ENCODE data around the gene SLC25A2. TPM values are rescaled to one million over a fixed set of nuclear protein-coding genes. Genes with fewer than 3 reads are reported as not detected.
A peak's percentile ranks its signal among the peaks of the same experiment; 100 is the strongest.
"Not testable (repeated sequence)": the region's sequence is repeated elsewhere in the genome, so short reads cannot be mapped to it uniquely, and the experiment has no call there.

Gene SLC25A2
- 1.4 TPM for total RNA-seq

DNA sequence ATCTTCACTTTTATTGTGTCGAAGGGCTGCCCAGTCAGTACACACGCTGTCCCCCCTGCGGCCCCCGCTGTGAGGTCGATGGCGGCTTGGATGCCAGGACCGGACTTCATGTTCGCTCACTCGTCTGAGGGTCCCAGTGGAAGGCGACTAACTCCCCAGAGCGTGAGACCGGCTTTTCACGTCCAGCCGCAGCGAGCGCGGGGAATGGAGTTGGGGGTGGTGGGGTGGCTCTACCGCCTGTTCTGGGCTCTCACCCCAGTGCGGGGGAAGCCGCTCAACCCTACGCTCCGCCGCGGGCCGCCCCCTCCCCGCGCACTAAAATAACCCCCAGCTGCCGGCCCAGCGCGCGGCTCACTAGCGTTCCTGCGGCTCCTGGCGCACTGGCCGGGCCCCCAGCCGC lies at the start of gene SLC25A2:
TSS of gene SLC25A2 (minus strand) at position 294 of the 400 bp plus-strand sequence. CDS start at position 110, 184 bp downstream.
- DNase-seq, result no peak

DNA sequence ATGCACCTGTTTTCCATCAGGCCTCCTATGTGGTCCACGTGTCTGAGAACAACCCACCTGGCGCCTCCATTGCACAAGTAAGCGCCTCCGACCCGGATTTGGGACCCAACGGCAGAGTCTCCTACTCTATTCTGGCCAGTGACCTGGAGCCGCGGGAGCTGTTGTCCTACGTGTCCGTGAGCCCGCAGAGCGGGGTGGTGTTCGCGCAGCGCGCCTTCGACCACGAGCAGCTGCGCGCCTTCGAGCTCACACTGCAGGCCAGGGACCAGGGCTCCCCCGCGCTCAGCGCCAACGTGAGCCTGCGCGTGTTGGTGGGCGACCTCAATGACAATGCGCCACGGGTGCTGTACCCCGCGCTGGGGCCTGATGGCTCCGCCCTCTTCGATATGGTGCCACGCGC lies 47.7 kb upstream of the SLC25A2 start:
- no peak for DNase-seq

DNA sequence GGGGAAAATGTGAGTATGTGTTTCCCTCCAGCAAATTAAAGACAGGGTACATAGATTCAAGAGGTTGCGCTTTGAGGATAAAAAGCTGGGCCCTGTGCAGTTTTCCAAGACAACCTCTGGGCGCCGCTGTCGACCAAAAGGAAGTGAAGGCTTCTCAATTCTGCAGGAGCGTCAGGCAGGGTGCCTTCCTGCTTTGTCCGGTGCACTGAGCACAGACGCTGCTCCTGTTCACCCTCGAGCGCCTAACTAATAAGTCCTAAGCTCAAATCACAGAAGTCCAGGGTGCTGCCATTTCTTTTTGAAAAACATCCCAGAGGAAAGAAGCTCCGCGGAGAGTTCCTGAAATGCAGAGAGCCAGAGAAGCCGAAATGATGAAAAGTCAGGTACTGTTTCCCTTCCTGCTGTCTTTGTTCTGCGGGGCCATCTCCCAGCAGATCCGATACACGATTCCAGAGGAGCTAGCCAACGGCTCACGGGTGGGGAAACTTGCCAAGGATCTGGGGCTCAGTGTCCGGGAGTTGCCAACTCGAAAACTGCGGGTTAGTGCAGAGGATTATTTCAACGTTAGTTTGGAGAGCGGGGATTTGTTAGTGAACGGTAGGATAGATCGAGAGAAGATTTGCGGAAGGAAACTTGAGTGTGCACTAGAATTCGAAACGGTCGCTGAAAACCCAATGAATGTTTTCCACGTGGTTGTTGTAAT lies 46.2 kb upstream of the SLC25A2 start, which contains the start of gene PCDHGB1:
TSS of gene PCDHGB1 (plus strand) at position 183 of the 703 bp plus-strand sequence. CDS start at position 345, 162 bp downstream.
- no peak for DNase-seq

DNA sequence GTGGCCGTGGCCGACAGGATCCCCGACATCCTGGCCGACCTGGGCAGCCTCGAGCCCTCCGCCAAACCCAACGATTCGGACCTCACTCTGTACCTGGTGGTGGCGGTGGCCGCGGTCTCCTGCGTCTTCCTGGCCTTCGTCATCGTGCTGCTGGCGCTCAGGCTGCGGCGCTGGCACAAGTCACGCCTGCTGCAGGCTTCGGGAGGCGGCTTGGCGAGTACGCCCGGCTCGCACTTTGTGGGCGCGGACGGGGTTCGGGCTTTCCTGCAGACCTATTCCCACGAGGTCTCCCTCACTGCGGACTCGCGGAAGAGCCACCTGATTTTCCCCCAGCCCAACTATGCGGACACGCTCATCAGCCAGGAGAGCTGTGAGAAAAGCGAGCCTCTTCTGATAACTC lies 42.2 kb upstream of the SLC25A2 start:
- not testable (repeated sequence) for DNase-seq

DNA sequence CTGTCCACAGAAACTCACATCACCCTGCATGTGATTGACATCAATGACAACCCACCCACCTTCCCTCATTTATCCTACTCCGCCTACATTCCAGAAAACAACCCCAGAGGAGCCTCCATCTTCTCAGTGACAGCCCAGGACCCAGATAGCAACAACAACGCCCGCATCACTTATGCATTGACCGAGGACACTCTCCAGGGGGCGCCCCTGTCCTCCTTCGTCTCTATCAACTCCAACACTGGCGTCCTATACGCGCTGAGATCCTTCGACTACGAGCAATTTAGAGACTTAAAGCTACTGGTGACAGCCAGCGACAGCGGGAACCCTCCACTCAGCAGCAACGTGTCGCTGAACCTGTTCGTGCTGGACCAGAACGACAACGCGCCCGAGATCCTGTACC lies 41.5 kb upstream of the SLC25A2 start:
- no peak for DNase-seq

DNA sequence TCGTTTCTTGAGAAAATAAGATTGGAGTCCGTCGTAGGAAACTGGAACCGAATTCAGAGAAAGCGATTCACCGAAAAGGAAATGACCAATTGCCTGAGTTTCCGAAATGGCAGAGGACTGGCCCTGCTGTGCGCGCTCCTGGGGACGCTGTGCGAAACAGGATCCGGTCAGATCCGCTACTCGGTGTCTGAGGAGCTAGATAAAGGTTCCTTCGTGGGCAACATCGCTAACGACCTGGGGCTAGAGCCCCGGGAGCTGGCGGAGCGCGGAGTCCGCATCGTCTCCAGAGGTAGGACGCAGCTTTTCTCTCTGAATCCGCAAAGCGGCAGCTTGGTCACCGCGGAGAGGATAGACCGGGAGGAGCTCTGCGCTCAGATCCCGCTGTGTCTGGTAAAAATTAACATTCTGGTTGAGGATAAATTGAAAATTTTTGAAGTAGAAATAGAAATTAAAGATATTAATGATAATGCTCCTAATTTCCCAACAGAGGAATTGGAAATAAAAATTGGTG lies 40.2 kb upstream of the SLC25A2 start:
- DNase-seq, result no peak

DNA sequence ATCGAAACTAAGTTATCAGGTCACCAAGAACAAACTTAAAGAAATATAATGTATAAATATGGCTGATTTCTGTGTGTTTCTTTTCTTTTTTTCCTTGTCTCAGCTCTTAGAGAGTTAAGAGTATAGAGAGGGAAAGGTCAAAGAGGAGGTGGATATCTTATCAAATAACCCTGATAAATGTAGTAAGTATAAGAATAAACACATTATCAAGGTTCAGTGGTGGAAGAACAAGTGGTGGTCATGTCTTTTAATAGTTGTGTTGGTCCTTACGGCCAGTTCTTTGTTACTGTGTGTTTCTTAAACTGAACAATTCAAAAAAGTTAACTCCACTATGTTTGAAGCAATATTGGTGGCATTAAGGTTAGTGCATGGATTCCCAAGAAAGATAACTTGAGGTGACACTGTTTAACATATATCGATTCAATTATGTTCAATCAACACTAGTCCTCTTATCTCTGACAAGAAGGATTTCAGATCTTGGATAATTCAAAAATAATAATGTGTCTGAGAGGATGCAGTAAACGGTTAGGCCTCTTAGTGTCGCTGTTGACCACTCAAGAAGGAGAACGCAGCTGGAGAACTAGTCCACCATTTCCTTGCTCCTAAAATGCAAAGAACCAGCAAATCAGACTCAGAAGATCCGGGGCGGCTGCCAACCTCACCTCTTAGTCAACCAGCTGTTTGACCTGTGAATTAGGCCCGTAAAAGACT lies 39.5 kb upstream of the SLC25A2 start, which contains the start of gene PCDHGA3:
TSS of gene PCDHGA3 (plus strand) at position 588 of the 711 bp plus-strand sequence. CDS start 205 bp downstream, outside the sequence.
- DNase-seq, result no peak

DNA sequence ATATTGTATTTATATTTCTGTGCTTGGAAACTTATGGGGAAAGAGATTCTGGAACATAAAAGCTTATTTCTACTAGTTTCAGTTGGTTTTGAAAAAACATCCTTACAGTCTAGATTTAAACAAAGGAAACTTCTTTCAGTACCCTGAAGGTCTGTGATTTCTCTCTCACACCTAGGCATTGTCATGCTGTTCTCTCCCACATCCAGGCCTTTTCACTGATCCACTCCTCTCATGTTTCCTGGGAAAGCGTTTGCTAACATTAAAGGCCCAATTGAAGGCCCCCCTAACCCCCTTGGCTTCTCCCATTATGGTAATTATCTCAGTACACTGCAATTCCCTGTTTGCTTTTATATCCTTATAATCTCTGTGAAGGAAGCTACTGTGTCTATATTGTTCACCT lies 38.9 kb upstream of the SLC25A2 start:
- DNase-seq, result no peak

DNA sequence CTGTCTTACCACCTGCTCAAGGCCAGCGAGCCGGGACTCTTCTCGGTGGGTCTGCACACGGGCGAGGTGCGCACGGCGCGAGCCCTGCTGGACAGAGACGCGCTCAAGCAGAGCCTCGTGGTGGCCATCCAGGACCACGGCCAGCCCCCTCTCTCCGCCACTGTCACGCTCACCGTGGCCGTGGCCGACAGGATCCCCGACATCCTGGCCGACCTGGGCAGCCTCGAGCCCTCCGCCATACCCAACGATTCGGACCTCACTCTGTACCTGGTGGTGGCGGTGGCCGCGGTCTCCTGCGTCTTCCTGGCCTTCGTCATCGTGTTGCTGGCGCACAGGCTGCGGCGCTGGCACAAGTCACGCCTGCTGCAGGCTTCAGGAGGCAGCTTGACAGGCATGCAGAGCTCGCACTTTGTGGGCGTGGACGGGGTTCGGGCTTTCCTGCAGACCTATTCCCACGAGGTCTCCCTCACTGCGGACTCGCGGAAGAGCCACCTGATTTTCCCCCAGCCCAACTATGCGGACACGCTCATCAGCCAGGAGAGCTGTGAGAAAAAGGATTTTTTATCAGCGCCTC lies 37.0 kb upstream of the SLC25A2 start:
- not testable (repeated sequence) for DNase-seq

DNA sequence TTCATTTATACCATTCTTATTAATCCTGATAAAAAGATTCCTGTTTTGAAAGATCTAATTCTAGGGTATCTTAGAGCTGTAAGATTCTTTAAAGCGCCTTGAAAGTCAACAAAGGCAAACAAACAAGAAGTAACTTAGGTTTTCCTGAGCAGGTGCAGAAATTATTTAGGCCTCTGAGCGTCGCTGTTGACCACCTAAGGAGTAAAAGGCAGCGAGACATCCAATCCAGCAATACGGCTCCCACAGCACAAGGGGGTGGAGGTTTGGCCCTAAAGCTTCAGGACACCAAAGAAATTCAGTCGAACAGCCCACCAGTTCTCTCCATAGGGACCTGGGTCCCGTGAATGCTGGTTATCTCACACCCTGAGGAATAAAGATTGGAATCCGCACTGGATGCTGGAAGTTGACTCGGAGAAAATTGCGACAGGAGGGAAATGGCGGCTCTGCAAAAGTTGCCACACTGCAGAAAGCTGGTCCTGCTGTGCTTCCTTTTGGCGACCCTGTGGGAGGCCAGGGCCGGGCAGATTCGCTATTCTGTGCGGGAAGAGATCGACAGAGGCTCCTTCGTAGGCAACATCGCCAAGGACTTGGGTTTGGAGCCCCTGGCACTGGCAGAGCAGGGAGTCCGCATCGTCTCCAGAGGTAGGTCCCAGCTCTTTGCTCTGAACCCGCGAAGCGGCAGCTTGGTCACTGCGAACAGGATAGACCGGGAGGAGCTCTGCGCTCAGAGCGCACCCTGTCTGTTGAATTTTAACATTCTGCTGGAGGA lies 34.9 kb upstream of the SLC25A2 start, which contains the start of gene PCDHGA2:
TSS of gene PCDHGA2 (plus strand) at position 223 of the 769 bp plus-strand sequence.
- no peak for DNase-seq

DNA sequence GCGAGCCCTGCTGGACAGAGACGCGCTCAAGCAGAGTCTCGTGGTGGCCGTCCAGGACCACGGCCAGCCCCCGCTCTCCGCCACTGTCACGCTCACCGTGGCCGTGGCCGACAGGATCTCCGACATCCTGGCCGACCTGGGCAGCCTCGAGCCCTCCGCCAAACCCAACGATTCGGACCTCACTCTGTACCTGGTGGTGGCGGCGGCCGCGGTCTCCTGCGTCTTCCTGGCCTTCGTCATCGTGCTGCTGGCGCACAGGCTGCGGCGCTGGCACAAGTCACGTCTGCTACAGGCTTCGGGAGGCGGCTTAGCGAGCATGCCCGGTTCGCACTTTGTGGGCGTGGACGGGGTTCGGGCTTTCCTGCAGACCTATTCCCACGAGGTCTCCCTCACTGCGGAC lies 28.7 kb upstream of the SLC25A2 start:
- not testable (repeated sequence) for DNase-seq

DNA sequence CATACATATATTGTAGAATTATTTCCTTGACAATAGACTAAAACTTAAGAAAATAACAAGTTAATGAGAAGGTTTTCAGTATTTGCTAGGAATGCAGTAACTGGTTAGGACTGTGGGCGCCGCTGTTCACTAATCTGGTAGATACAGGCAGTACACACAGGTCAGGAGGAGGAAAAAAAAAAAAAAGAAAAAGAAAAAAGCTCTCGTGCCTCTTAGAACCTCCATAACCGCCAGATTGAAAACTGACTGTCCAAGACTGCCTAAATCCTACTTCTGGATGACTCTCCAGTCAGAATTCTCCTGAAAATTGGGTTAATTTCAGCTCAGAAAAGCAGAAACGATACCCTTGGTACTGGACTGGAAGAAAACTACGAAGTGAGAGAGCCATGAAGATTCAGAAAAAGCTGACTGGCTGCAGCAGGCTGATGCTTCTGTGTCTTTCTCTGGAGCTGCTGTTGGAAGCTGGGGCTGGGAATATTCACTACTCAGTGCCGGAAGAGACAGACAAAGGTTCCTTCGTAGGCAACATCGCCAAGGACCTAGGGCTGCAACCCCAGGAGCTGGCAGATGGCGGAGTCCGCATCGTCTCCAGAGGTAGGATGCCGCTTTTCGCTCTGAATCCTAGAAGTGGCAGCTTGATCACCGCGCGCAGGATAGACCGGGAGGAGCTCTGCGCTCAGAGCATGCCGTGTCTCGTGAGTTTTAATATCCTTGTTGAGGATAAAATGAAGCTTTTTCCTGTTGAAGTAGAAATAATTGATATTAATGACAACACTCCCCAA lies 26.6 kb upstream of the SLC25A2 start, which contains the start of gene PCDHGA1:
TSS of gene PCDHGA1 (plus strand) at position 216 of the 782 bp plus-strand sequence.
- no peak for DNase-seq

DNA sequence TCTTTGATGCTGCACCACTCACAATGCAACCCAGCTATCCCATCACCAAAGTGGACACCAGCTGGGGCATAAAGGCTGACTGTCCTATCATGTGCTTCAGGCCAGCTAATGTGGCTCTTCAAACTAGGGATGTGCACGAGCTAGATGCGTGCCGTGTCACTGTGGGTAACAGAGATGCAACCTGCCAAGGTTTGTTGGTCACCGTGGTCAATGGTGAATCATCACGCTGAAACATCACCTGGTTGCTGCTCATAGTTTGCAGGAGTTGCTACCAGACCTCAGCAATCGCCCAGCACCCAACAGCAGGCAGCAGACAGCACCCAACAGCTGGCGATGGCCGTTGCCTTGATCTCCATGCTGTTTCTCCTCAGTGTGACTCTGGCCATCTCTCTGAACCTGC lies 24.4 kb upstream of the SLC25A2 start:
- DNase-seq, result no peak

DNA sequence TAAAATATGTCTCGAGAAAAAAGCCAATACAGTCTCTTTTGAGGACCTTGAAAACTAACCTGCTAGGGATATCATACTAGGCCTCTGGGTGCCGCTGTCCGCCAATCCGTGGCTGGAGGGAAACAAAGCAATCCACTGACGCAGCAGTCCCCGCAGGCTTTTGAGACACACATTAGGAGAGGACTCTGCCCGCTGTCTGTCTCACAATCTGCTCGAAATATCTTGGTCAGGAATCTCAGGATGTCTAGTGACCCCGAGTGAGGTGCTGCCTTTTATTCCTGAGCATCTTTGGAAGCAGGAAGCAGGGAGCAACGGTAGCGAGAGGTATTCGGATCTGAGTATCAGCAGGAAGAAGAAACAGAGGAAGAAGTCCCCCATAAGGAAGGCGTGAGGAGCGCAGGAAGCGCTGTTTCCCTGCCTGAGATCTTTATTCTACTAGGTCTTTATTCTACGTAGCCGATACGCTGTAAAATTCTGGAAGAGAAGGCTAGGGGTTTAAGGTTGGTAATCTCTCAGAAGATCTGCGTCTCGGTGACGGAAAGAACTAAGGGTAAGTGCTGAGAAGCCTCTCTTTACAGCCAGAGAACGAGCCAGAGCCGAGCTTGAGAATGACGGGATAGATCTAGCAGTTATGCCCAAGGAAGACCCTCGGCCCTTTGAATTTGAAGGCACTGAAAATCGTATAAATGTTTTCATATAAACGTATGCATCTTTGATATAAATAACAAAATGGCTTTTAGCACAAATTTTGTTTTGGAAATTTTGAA lies 22.4 kb upstream of the SLC25A2 start:
- no peak for DNase-seq

DNA sequence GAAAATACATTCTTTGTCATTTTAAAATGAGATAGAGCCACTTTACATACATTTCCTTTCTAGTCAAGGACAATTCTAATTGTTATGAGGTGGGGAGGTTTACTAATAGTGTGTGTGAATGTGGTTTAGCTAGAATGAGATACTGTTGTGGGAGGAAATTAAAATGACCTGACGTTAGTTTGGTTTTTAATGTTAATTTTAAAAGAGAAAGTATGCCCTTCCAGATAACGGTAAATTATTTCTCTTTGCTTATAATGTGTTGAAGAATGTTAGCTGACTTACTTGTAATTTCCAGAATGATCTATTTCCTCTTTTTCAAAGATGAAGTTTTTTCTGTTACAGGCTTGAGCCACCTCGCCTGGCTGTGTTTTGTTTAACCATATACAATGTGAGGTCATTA lies 18.4 kb upstream of the SLC25A2 start:
- DNase-seq, result no peak

DNA sequence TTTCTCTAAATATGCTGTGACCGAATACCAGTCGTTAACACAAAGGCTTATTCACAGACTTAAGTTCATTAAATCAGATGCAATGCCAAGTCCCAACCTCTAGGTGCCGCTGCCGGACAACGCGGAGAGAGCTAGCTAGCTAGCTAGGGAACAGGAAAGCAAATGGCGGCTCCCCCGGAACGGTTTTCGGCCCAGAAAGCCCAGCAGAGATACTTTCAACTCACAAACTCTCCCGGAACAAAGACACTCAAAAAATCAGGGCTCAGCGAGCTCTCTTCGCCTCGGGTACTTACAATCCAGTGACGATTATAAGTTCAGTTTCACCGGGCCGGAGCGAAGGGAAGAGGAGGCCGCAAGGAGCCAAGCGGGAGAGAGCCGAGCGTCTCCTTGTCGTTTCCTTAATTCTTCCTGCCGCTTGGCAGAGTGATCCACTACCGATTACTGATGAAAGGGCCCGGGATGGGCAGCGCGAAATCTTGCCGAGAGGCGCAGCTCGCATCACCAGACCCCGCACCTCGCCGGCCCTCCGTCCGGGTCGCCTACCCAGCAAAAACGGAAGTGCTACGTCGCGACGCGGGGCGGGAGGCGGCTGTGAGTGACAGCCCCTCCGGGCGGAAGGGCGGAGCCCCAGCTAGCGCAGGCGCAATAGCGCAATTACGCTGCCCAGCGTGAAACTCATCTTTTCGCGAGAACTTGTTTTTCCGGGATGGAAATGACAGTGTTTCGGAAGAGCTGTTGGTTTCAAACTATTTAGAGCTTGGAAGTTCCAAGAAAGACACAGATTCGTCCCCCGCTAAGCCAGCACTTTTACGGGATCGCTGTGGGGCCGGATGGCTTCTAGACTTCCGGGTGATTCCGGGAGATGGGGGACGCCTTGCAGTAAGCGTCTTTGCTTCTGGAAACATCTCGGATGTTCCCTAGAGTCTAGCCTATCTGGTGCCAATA lies 16.6 kb upstream of the SLC25A2 start, which contains the start of gene TAF7:
TSS of gene TAF7 (minus strand) at position 560 of the 945 bp plus-strand sequence. CDS start 740 bp downstream, outside the sequence.
- DNase-seq, result peak; percentile 91

DNA sequence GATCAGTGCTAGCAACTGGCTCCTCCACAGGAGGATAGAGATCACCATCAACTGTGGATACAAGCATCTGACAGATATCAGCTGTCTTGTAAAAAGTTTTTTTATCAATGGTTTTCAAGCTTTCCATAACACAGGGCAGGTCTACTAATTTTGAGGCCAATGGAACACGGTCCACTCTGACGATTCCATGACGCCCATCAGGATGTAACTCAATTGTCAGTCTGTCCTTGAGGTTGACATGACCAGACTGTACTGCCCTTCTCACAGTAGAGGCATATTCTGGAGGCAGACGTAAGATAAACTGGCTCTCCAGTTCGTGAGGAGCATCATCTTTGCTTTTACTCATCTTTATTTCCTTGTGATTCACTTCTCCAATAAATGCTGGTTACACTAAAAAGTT lies 15.8 kb upstream of the SLC25A2 start:
- no peak for DNase-seq

DNA sequence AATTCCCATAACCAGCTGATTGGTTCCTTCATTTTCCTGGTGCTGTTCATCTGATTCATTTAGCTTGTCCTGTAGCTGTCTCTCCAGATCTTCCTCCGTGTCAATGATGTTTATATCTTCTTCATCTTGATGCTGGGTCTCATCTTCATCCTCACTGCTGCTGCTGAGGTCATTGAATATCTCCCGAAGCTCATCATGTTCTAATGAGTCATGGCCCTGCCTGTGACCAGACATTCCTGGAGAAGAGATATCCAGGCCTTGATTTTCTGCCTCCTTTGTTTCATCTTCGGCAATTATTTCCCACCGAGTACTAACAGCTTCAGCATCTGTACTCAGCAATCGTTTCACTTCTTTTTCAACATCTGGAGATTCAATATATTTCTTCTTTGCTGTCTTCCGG lies 15.4 kb upstream of the SLC25A2 start:
- DNase-seq, result no peak

DNA sequence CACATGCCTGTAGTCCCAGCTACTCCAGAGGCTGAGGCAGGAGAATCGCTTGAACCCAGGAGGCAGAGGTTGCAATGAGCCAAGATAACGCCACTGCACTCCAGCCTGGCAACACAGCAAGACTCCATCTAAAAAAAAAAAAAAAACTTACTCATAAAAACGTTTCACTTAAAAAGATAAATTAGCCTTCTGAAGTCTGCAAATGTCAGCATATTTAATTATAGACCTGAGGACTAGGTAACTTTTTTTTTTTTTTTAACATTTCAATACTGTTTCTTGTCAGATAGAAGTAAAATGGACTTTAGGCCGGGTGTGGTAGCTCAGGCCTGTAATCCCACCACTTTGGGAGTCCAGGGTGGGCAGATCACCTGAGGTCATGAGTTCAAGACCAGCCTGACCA lies 13.1 kb upstream of the SLC25A2 start:
- not testable (repeated sequence) for DNase-seq
